GM19324 (cell line): Measurements from ENCODE around the gene BAIAP2L2.
"Not testable (repeated sequence)": the region's sequence is repeated elsewhere in the genome, so short reads cannot be mapped to it uniquely, and the experiment has no call there.

ENCODE experiments used
- ATAC-seq: cut with Tn5 transposase; IDR thresholded peaks from one replicate; pipeline ENCODE4 v1.9.1; 2021; ENCODE audit warnings: mild to moderate bottlenecking, moderate library complexity; ENCODE audit not compliant: unreplicated experiment, low FRiP score

Gene BAIAP2L2

GRCh38 chr22:38041760-38042487 lies 68.6 kb downstream of the BAIAP2L2 start:
- no peak for ATAC-seq

- no peak for ATAC-seq
These were observed 69.3 kb downstream of the BAIAP2L2 start for GRCh38 chr22:38040953-38041759.

GRCh38 chr22:38038890-38039812 lies 71.3 kb downstream of the BAIAP2L2 start:
- no peak for ATAC-seq

GRCh38 chr22:38038426-38038825 lies 72.1 kb downstream of the BAIAP2L2 start:
- ATAC-seq = no peak

GRCh38 chr22:38037367-38038150 lies 72.9 kb downstream of the BAIAP2L2 start:
- ATAC-seq = not testable (repeated sequence)

GRCh38 chr22:38036392-38037062 lies 74.0 kb downstream of the BAIAP2L2 start:
- ATAC-seq = no peak

GRCh38 chr22:38035530-38035885 lies 75.0 kb downstream of the BAIAP2L2 start:
- no peak for ATAC-seq
